Renal cortex interstitium (tissue), 11 donors: ENCODE data around the gene BTC. TPM values are rescaled to one million over a fixed set of nuclear protein-coding genes. Genes with fewer than 3 reads are reported as not detected.
"Not testable (repeated sequence)": the region's sequence is repeated elsewhere in the genome, so short reads cannot be mapped to it uniquely, and the experiment has no call there.

ENCODE experiments used
- DNase-seq, 11 donors: peaks; one replicate each; pipeline ENCODE4 v3.0.0-alpha.2; 2013; ENCODE audit warnings: low read depth in 9 of 11, low spot score in 4 of 11; ENCODE audit errors: extremely low read depth in 1 of 11
- polyA plus RNA-seq, 3 donors: library from polyadenylated mRNA; unstranded; fragments of 120-200 nt; gene quantifications; one replicate each; pipeline ENCODE4 v1.2.1, GENCODE V29; 2013; ENCODE audit not compliant: insufficient read length in 3 of 3

The BTC gene
- polyA plus RNA-seq, 3 donors: 4.7 to 6.4 (median 5.9) TPM

DNA sequence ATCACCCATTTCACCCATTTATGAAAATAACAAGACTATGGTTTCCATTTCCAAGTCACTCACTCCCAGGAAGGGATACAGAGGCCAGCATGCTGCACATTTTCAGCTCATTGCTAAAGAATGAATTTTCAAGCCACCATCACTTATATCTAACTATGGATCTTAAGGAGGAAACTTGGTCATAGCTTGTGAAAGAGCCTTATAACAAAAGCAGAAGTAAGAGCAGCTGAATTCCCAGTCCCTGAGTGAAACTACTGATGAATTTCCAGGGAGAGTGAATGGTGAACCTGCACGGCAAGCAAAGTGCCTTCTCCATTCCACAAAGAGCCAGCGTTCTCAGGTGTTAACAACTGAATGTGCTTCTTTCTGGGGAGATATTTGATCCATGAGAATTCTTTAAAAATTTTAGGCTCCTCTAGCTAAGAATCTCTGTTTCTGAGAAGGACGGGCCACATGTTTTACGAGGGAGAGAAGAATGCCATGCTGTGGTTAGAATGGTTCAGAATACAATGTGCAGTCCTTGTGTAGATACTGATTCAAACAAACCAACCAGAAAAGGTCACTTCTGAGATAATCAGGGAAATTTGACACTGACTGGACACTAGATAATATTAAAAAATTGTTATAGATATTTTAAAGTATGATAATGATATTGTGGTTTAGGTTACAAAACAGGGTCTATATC, 24.0 kb downstream of the BTC start:
- DNase-seq: no peak

DNA sequence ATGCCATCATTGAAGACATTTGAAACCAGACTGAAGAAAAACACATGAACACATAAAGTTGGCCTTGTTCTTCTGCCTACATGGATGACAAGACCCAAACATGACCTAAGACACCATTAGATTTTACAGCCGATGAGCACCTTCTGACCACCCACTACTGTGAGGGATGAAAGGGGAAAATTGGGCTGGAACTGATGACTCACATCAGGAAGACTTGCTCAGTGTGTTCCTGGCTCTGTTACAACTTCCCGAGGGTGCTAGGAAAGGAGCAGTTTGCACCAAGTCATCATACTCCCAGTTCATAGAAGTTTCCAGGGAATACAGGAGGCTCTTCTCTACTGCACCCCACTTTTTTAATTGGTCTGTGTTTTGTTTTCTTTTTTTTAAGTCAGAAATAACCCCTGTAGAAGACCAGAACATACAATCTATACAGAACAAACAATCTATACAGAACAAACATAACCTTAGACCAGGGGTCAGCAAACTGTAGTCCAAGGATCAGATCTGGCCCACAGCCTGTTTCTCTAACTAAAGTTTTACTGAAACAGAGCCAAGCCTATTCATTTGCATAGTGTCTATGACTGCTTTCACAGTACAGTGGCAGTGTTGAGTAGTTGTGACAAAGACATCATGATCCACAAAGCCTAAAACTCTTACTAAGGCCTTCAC, 25.3 kb downstream of the BTC start:
- DNase-seq: no peak

DNA sequence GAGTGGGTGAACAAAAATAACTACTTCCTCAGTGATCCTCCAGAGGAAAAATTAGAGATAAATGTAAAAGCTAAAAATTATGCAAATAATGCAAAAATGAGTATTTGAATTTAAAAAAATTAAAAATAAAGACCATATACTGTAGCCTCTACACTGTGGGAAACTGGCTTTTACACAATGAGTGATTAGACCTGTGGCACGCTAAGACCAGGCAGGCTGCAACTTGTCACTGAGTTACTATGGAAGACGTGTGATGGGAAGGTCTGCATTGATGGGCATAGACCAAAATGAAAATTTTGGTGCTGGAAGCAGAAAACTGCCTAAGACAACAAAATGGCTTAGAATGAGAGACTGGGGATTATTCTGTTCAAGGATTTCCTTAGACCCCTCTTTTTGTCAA, 30.2 kb downstream of the BTC start:
- no peak for DNase-seq

DNA sequence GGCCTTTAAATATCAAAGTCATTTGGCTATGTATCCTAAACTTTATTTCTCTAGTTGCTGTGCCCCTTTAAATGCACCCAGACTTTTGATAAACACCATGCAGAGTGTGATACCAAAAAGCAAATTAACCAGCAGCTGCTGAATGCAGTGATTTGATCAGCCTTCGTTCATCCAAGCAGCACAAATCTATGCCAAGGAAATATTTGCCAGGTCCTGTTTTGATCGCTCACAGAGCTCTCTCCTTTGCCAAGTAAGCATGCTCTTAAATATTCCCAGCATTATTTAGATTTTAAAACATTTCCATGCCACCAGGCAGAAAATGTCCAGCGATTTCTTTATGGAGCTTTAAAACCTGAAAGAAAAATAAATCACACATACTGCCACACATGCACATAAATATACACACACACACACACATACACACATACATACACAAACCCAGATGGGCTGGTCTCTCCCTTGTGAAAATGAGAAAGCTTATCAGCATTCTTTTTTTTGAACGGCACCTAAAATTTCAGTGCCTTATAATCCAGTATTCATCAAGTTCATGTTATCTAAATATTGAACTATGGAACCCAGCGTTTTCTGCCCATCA, 35.7 kb downstream of the BTC start:
- no peak for DNase-seq

DNA sequence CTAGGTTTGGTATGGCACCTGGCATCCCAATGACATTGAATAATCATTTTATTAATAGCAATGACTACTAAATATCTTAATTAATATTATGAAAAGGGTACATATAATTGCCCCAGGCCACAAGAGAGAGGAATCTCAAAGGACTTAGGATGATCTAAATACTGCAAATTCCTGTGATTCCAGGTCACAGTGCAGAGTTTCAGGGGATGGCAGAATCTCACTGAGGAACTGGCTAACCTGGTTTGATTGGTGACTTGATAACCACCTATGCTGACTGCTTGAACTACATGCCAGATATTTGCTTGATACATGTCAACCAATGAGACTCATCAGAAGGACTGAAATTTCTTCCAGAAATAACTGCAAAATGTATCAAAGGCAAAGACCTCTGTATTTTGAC, 37.2 kb downstream of the BTC start:
- no peak for DNase-seq

DNA sequence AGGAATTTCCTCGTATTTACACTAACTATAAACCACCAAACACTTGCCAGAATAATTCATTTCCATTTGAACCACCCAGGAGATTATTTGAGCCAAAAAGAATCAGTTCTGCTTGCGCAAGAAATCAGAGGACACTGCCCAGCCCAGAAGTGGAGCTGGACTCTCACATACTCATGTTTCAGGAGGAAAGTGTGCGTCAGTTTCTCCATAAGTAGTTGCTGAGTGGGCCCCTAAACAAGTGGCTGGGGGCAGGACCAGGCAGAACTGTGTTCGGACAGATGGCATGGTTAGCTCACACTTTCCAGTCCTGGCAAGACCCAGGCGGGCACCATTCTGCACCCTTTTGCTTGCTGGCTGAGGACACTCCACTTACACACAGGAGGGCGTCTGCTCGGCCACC, 38.8 kb downstream of the BTC start:
- no peak for DNase-seq

DNA sequence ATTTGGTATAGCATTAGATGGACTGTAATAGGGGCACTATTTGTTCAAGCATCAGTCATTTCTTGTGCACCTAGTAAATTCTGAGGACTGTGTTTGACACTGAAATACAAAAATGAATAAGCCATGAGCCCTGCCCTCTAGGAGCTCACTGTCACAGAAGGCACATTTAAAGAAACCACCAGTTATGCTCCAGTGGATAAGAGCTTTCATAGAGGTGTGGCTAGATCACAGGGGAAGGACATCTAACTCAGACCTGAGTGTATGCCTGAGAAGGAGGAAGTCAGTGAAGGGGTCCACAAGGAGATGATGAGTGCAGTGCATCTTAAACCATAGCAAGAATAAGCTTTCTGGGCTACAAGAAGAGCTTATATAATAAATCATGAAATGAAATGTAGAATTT, 40.1 kb downstream of the BTC start:
- DNase-seq: no peak

DNA sequence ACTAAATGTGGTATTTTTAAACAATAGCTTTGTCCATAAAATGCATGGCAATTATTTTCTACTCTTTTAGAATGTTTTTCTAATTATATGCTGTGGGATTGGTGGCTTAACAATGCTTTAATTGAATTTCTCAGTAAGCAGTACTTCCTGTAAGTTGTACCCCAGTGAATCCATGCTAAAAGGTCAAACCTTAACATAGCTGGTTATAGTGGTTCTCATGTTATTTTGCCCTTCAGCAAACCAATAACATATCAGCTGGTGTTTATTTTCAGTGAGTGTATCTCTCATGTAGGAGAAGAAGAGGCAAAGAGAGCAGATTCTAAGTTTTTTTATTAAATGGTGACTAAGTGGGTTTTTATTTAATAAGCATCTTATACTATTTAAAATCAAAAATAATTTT, 41.5 kb downstream of the BTC start:
- no peak for DNase-seq

DNA sequence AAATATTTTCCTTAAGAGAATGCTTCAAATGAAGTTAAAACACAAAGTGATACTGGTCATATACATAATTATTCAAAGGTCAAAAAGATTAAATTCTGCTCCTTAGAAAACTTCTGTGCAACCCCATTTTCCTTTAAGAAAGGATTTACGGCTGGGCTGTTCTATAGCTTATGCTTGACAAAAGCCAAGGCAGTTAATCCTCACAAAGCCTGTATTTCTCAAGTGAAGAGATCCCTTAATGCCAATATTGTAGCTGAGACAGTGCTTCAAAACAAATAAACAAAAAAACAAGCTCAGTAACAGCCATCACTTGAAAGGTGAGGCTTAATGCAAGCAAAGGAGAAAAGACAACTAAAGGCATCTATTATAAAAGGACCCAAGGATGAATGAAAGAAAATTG, 42.5 kb downstream of the BTC start:
- DNase-seq: no peak

DNA sequence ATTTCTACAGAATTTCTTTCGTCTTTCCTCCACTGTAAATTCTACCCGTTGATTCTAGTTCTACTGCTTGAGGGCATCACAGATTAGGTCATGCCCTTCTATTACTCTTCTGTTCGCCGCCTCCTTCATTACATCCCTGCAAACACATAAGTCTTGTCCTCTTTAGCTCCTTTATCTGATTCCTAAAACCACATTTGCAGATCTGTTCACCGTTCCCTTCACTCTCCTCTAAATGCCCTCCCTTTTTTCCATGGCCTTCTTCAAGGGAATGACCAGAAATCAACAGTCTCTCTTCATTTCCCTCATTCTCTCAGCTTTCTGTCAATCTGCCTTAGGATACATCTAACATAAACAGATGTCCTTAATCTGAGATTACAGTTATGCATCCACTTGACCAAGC, 43.1 kb downstream of the BTC start:
- no peak for DNase-seq

DNA sequence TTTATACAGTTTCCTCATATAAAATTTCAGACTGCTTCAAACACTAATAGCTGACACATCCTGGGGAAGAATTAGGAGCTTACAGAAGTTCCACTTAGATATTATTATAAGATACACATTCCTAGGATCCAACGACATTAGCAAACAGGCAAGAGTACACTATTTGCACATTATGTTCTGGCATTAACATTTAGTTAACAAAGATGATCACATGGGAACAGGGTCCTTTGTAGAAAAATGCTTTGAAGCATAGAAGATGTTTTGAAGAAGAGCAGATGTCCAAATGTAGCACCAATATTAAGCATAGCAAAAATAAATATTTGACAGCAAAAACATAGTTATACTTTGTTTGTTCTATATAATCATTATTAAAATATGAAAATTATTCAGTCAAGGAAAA, 52.1 kb downstream of the BTC start:
- no peak for DNase-seq

DNA sequence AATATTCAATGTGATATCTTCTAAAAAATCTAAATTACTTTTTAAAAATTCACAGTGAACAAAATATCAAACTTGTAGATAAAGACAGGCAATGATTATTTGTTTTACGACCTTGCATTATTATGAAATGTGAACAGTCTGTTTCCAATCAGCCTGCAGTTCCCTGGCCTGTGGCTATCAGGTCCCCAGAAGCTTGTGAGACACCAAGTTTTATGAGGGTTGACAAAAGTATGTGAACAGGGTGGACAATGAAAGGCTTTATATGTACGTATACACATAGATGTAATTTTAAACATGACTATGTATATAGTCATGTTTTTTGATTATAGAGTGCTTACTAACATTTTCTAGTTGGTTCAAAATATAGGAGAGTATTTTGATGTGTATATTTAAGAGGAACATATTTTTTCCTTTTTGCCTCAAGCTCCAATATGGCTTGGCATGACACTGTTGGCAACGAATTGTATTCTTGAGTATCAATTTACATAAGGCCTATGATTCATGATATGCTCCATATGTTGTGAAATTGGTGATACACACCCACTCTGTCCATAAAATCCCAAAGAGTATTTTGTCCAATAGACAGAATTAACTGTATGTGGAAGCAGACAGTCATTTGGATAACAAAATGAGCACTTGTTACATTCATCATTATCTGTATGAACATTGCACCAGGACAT, 55.7 kb downstream of the BTC start:
- no peak for DNase-seq

DNA sequence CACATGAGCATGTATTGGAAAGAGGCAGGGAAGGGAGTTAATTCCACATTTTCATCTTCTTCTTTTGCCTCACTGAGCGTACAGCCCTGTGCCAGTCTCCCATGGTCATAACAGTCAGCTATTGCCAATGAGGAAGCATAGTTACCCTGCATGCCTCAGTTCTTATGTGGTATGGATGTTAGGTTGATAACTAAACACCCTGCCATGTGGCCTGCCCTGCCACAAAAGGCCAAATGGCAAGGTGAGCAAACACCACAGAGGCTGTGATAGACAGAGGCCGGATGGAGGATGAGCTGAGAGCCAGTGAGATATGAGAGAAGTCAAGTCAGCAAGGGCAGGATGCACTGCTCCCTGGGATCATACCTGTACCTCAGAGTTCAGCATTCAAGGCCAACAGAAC, 59.3 kb downstream of the BTC start:
- DNase-seq: no peak

DNA sequence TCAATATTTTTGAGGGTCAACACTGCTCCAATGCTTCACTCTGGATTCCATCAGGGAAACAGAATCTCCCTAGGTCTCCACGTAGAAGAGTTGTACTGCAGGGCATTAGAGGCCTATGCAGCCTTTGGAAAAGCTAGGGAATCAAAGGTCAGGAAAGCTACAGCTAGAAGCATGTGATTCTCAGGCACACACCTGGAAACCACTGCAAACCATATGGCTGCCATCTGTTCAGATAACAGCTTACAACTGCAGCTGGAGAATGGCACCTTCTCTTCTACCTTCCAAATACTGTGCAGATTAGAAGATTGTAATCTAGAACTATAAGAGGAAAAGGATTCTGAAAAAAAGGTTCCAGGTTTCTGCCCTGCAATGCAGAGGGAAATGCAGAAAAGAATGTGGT, 60.6 kb downstream of the BTC start:
- no peak for DNase-seq

DNA sequence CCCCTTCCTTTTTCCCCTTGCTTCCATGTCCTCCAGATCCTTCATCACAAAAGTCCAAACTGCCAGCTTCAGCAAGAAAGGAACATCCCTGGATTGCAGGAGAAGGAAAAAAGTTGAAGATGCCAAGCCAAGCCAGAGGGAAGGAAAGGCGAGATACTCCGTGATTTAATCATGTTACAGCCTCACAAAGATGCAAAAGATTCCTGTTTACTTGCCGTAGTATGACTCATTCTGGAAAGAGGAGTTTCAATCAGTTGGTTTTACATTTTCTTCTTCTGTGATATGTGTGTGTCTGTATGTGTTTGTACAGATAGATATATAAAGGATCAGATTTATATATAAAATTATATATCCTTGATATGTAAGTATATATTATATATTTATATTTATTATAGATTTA, 69.3 kb downstream of the BTC start:
- DNase-seq: no peak

DNA sequence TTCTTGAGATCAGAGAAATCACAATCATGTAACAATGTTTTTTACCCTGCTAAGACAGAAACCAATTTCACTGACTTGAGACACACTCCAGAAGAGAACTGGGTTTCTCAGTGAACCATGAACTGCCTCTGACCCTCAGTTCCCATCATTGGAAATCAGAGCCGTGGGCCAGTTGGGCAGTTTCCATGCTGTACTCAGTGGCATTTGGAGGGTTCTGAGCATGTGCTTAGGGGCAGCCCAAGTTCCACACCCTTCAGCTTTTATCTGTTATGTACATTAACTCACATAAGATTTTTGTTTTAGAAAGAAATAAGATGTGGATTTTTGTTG, 77.9 kb downstream of the BTC start:
- peak in 7 of 11 donors; percentile 1 to 30 (median 16) for DNase-seq

DNA sequence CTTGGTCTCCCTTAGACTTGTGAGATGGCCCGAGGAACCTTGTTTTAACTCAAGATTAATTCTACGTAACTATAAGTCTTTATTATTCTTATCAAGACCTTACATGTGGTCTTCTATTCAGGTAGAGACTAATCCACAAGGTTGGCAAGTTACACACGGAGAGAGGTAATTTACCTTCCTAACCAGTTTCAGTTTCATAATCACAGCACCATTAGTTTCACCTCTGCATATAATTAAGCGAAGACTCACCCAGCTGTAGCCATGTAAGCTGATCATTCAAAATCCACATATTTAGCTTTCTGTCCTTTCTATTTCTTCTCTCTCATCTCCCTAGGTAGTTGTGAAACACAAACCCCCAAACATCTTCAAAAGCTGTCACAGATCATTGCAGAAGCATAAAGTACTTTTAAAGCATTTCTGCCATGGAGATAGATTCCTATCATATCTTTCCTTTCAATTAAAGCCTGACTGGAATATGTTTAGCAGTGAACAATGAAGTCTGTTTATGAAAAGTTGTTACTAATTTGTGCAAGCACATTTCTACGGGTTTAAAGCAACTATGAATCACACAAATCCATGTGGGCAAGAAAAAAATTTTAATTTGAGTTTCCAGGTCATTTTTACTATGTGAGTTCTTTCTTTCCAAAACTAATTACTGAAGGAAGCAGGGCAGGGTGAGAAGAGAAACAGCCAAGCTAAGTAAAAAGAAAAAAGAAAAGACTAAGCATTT, 78.5 kb downstream of the BTC start:
- DNase-seq: peak in 7 of 11 donors; percentile 4 to 30 (median 7)

DNA sequence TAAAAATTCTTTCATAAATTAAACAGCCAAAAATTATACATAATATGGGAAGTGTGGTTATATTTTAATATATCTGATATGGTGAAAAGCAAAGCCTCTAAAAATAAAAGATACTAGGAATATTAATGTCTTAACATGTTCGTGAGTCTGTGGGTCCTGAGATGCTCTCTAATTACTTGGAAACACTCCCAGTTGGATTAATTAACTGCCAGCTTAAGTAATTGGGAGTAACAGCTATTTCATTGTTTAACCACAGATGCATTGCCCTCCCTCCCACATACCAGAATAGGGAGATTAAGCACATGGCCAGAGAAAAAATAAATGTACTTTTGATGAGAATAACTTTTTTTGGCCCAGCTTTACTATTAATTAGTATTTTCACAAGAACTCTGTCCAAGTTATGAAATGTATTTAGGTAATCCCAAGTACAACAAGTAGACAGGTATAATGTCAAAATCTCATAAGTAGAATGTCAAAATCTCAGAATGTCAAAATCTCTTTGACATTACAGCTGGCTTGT, 79.7 kb downstream of the BTC start:
- no peak for DNase-seq

DNA sequence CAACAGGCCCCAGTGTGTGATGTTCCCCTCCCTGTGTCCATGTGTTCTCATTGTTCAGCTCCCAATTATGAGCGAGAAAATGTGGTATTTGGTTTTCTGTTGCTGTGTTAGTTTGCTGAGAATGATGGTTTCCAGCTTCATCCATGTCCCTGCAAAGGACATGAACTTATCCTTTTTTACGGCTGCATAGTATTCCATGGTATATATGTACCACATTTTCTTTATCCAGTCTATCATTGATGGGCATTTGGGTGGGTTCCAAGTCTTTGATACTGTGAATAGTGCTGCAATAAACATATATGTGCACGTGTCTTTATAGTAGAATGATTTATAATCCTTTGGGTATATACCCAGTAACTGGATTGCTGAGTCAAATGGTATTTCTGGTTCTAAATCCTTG, 86.2 kb downstream of the BTC start:
- DNase-seq: not testable (repeated sequence)
